ENCODE data around the gene BCL10. TPM values are rescaled to one million over a fixed set of nuclear protein-coding genes. Genes with fewer than 3 reads are reported as not detected.

BCL10 gene
- total RNA-seq, 1 donor: 30.4 TPM

DNA sequence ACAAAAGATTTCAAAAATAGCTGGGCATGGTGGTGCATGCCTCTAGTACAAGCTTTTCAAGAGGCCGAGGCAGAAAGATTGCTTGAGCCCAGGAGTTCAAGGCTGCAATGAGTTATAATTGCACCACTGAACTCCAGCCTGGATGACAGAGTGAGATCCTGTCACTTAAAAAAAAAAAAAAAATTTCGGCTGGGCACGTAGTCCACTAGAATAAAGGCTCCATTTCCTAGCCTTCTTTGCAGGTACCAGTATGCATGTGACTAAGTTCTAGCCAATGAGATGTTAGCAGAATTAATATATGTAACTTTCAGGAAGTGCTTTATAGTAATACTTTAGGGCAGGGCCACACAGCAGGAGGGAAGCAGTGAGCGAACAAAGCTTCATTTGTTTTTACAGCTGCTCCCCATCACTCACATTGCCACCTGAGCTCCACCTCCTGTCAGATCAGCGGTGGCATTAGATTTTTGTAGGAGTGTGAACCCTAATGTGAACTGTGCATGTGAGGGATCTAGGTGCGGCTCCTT, 46.8 kb downstream of the BCL10 start:
- Histone ChIP-seq H3K4me1 (ENCODE audit: insufficient read depth, low read length) (peaks cover 11% of the 10 kb centered on the region), H3K27ac (ENCODE audit: low read depth, low read length) (no peak overlapping the region), H3K79me2 (ENCODE audit: insufficient read depth, low read length) (no peaks in the 10 kb centered on the region), H2AFZ (ENCODE audit: low read length) (no peak overlapping the region), H4K20me1 (ENCODE audit: insufficient read depth, low read length) (no peaks in the 10 kb centered on the region), H3K36me3 (ENCODE audit: insufficient read depth, low read length) (no peaks in the 10 kb centered on the region), H3K4me2 (ENCODE audit: insufficient read depth, low read length) (no peak overlapping the region), H3K27me3 (ENCODE audit: insufficient read depth, low read length) (no peaks in the 10 kb centered on the region), H3K9me3 (ENCODE audit: low read depth, low read length) (no peaks in the 10 kb centered on the region), H3K4me3 (ENCODE audit: insufficient read depth, low read length) (no peak overlapping the region)
- no peak for DNase-seq (ENCODE audit: insufficient read length, low spot score, missing footprints)
- TF ChIP-seq, protein P1, sequence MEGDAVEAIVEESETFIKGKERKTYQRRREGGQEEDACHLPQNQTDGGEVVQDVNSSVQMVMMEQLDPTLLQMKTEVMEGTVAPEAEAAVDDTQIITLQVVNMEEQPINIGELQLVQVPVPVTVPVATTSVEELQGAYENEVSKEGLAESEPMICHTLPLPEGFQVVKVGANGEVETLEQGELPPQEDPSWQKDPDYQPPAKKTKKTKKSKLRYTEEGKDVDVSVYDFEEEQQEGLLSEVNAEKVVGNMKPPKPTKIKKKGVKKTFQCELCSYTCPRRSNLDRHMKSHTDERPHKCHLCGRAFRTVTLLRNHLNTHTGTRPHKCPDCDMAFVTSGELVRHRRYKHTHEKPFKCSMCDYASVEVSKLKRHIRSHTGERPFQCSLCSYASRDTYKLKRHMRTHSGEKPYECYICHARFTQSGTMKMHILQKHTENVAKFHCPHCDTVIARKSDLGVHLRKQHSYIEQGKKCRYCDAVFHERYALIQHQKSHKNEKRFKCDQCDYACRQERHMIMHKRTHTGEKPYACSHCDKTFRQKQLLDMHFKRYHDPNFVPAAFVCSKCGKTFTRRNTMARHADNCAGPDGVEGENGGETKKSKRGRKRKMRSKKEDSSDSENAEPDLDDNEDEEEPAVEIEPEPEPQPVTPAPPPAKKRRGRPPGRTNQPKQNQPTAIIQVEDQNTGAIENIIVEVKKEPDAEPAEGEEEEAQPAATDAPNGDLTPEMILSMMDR (IDR thresholded peaks at IDR 0.05; ENCODE audit: extremely low read depth, low read depth, low read length): no peak

DNA sequence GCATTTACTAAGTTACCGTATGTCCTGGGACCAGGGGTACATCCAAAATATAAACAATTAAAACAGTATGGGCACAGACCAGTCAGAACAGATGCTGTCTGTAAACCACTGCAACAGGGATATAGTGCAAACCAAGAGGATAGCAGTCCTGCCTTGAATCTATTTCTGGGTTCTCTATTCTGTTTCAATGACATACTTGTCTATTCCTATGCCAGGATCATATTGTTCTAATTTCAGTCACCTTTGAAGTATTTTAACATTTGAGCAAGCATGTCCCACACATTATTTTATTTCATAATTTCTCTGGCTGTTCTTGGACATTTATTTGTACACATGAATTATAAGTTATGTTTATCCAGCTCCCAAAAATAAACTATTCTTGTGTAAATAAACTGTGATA, 47.5 kb downstream of the BCL10 start:
- Histone ChIP-seq H3K4me2 (ENCODE audit: insufficient read depth, low read length) (no peak overlapping the region), H3K27ac (ENCODE audit: low read depth, low read length) (no peak overlapping the region), H3K9me3 (ENCODE audit: low read depth, low read length) (no peaks in the 10 kb centered on the region), H4K20me1 (ENCODE audit: insufficient read depth, low read length) (no peaks in the 10 kb centered on the region), H3K79me2 (ENCODE audit: insufficient read depth, low read length) (no peaks in the 10 kb centered on the region), H3K36me3 (ENCODE audit: insufficient read depth, low read length) (no peaks in the 10 kb centered on the region), H3K4me3 (ENCODE audit: insufficient read depth, low read length) (no peak overlapping the region), H3K4me1 (ENCODE audit: insufficient read depth, low read length) (peaks cover 11% of the 10 kb centered on the region), H3K27me3 (ENCODE audit: insufficient read depth, low read length) (no peaks in the 10 kb centered on the region), H2AFZ (ENCODE audit: low read length) (no peak overlapping the region)
- DNase-seq (ENCODE audit: insufficient read length, low spot score, missing footprints): no peak
- TF ChIP-seq, protein P1 (IDR thresholded peaks at IDR 0.05; ENCODE audit: extremely low read depth, low read depth, low read length): no peak

DNA sequence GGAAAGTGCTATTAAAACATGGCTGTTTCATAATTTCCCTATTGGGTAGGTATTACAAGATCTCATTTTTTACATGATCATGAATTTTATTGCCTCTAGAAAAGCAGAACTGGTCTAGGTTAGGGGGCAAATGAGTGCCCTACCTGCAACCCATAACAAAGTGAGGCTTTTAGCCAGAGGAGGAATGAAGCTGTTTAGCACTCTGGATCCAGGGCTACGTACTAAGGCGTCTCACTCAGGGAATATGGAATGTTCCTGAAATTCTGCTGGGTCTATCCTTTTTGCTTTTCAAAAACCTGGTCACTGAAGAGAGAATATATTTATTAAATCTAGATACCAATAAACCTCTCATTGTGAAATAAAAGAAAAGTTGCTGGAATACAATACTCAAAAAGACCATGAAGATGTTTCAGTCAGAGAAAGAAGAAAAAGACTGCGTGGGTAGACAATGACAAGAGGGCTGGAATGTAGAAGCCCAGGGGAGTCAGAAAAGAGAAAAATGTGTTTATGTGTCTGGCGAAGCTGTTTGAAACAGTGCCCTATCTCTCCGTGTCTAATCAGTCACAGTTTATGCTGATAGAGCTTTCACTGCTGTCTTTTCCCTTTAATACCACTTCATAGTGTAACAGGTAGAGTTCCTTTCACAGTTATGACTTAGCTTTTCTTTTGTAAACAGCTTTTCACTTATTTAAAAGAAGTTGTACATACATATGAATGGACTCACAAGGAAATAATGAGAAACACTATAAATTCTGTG, 50.6 kb downstream of the BCL10 start:
- Histone ChIP-seq H2AFZ (ENCODE audit: low read length) (no peak overlapping the region), H3K79me2 (ENCODE audit: insufficient read depth, low read length) (no peaks in the 10 kb centered on the region), H3K27ac (ENCODE audit: low read depth, low read length) (no peak overlapping the region), H3K27me3 (ENCODE audit: insufficient read depth, low read length) (no peaks in the 10 kb centered on the region), H3K4me1 (ENCODE audit: insufficient read depth, low read length) (peaks cover 11% of the 10 kb centered on the region), H3K4me3 (ENCODE audit: insufficient read depth, low read length) (no peak overlapping the region), H3K9me3 (ENCODE audit: low read depth, low read length) (no peaks in the 10 kb centered on the region), H3K4me2 (ENCODE audit: insufficient read depth, low read length) (peak overlapping the region; percentile 35), H4K20me1 (ENCODE audit: insufficient read depth, low read length) (no peaks in the 10 kb centered on the region), H3K36me3 (ENCODE audit: insufficient read depth, low read length) (no peaks in the 10 kb centered on the region)
- no peak for DNase-seq (ENCODE audit: insufficient read length, low spot score, missing footprints)
- TF ChIP-seq, protein P1 (IDR thresholded peaks at IDR 0.05; ENCODE audit: extremely low read depth, low read depth, low read length): no peak

DNA sequence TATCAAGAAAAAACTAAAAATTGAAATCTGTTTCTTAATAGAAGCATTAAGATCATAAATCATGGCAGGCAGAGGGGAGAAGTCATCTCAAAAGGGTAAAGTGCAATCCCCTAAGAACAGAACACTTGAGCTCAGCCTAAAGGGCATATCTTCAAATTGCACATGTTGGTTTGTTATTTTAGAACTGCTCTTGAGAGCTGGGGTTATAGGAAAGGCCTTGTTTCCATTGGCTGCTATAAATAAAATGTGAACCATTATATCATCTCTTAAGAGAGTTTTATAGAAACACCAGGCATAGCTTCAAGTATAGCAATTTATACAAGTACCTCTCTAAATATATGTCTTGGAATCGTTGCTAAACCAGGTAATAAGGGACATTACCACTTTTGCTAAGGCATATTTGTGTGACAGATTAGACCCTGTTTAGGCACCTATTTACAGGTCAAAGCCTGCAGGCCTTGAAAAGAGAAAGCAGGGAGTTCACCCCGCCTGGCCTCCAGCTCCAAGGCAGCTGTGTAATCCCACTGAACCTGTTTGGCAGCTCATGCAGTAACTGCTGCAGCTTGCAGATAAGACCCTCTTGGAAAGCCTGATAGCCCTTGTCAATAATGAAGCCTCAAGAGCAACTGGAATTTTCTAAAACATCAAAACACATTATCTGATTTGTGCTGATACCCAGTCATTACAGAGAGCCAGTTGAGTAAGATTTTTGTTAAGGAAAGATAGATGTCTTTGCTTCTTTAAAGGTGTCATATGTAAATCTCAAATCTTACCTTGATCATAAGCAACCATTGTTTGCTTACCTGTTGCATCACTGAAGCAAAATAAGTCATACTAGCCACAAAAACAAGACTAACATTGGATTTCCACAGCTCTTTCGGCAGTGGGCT, 51.5 kb downstream of the BCL10 start:
- peaks cover 11% of the 10 kb centered on the region for H3K4me1 ChIP-seq (ENCODE audit: insufficient read depth, low read length)
- no peak overlapping the region for H2AFZ ChIP-seq (ENCODE audit: low read length)
- peaks cover 1% of the 10 kb centered on the region for H3K27me3 ChIP-seq (ENCODE audit: insufficient read depth, low read length)
- no peaks in the 10 kb centered on the region for H3K79me2 ChIP-seq (ENCODE audit: insufficient read depth, low read length)
- DNase-seq (ENCODE audit: insufficient read length, low spot score, missing footprints): no peak
- H3K9me3 ChIP-seq (ENCODE audit: low read depth, low read length): no peaks in the 10 kb centered on the region
- no peaks in the 10 kb centered on the region for H4K20me1 ChIP-seq (ENCODE audit: insufficient read depth, low read length)
- H3K36me3 ChIP-seq (ENCODE audit: insufficient read depth, low read length): no peaks in the 10 kb centered on the region
- H3K27ac ChIP-seq (ENCODE audit: low read depth, low read length): no peak overlapping the region
- H3K4me3 ChIP-seq (ENCODE audit: insufficient read depth, low read length): no peak overlapping the region
- no peak overlapping the region for H3K4me2 ChIP-seq (ENCODE audit: insufficient read depth, low read length)
- TF ChIP-seq, protein P1 (IDR thresholded peaks at IDR 0.05; ENCODE audit: extremely low read depth, low read depth, low read length): no peak

All from osteoblast (primary cell).